Skin of body (tissue), 2 donors: ENCODE results near the gene CMTM7. TPM values are rescaled to one million over a fixed set of nuclear protein-coding genes. Genes with fewer than 3 reads are reported as not detected.
"Not testable (repeated sequence)": the region's sequence is repeated elsewhere in the genome, so short reads cannot be mapped to it uniquely, and the experiment has no call there.

Source experiments
- DNase-seq: peaks from one replicate; lab custom pipeline; 2025; lab: John Stamatoyannopoulos, UW
- total RNA-seq: library from RNA; depleted of rRNA; stranded (reverse); fragments of >200 nt; gene quantifications from one replicate; pipeline ENCODE4 v1.2.3, GENCODE V29; 2014

Gene CMTM7
- total RNA-seq, 1 donor from 2014 or later, result 11.0 TPM

DNA sequence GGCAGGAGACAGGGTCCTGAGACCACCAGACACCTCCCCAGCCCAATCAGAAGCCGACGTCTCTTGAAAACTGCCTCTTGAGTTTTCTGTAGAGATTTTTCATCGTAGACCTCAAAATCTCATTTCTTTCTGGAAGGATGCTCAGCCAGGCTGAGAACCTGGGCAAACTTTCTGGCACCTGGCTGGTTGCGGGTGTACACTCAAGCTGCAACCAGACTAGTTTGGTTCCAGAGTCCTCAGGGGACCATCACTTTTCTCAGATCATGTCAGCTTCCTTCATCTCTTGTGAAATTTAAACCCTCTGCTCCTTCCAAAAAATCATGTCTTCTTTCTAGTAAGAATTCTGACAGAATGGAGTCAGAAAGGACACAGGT is 45.1 kb downstream of the CMTM7 start:
- no peak for DNase-seq

DNA sequence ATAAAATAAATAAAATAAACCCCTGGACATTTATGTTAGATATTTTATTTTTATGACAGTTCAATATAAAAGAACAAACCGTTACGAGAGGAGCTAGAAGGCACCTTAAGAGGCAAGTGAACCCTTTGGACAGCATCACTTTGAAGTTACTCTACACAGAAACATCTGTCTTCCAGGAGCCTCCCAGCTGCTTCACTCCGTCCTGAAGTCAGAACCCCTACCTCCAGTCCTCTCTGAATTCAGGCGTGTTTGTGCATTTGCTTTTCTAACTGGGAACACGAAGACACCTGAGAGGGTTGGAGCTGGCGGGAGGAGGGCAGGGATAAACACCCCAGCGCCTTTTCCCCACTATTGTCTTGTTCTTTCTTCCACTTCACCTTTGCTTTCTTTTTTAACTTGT is 46.2 kb downstream of the CMTM7 start:
- DNase-seq, result no peak

DNA sequence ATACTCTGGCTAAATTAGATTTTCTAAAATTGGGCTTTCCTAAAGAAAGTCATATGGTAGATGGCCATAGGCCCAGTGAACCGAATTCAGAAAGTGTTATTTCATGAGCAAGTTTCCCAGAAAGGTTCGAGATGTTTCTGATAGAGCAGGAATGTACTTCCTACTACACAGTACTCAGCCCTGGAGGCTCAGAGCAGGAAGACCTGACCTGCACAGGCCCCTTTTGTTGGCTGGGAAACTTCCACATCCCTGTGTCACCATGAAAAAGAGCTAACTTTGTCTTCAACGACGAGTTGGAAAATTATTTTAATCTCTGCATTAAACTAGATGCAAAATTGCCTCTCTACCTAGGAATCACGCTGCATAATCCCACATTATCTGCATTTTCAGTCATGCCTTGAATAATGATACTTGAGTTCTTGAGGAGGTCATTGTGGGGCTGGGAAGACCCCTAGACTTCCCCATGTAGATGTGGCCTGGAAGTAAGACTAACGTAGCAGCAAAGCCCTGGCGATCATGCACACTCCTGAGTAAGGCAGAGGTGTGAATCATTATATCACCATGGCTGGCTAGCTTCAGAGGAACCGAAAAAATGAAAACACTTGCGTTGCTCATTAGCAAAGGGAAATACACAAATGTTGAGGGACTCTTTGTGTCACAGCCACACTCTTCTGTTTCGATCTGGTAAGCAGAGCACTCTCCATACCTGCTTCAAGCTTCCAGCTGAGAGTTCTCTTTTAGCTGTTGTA is 47.1 kb downstream of the CMTM7 start:
- no peak for DNase-seq

DNA sequence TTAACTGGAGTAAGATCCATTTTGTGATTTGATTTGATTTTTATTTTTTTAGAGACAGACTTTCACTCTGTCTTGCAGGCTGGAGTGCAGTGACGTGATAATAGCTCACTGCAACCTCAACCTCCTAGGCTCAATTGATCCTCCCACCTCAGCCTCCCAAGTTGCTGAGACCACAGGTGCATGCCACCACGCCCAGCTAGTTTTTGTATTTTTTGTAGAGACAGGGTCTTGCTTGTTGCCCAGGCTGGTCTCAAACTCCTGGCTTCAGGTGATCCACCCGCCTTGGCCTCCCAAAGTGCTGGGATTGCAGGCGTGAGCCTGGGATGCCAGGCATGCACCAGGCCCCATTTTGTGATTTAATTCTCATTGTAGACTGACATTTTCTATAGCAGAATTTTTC is 47.8 kb downstream of the CMTM7 start:
- not testable (repeated sequence) for DNase-seq

DNA sequence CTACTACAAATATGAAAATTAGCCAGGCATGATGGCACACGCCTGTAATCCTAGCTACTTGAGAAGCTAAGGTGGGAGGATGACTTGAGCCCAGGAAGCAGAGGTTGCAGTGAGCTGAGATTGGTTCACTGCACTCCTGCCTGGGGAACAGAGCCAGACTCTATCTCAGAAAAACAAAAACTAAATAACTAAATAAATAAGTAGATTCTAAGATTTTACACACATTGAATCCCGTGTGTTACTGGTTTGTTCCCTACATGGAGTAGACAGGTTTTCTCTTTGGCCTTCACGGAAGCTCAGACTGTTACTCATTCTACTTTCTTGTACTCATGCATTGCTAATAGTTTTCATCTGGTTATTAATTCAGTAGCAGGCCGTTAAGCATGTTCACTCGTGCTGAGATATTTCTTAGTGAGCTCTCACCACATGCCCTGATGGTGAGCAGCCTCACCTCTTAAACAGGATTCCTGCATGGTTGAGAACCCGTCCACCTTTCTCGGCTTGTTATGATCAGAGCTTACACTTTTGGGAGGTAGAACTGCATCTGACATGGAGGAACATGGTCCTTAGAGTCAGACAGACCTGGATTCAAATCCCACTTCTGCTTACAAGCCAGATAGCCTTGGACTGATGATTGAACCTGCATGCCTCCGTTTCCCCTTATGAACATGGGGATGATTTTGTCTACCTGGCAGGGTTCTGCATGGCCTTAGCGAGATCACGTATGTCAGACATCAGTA is 49.1 kb downstream of the CMTM7 start:
- no peak for DNase-seq

DNA sequence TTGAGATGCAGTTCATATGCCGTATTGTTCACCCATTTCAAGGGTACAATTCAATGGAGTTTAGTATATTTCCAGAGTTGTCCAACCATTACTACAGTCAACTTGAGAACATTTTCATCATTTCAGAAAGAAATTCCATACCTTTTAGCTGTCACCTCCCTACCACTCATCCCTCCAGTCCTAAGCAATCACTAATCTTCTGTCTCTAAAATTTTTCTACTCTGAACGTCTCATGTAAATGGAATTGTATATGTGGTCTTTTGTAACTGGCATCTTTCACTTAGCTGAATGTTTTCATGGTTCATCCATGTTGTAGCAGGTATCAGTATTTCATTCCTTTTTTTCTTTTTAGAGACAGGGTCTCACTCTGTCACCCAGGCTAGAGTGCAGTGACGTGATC is 51.1 kb downstream of the CMTM7 start:
- no peak for DNase-seq

DNA sequence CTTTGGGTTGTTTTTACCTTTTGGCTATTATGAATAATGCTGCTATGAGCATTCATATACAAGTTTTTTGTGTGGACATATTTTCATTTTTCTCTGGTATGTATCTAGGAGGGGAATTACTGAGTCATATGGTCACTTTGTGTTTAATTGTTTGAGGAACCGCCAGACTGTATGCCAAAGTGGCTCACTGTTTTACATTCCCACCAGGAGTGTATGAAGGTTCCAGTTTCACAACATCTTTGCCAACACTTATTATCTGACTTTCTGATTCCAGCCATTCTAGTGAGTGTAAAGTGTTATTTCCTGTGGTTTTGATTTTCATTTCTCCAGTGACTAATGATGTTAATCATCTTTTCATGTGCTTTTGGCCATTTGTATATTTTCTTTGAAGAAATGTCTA is 51.8 kb downstream of the CMTM7 start:
- no peak for DNase-seq

DNA sequence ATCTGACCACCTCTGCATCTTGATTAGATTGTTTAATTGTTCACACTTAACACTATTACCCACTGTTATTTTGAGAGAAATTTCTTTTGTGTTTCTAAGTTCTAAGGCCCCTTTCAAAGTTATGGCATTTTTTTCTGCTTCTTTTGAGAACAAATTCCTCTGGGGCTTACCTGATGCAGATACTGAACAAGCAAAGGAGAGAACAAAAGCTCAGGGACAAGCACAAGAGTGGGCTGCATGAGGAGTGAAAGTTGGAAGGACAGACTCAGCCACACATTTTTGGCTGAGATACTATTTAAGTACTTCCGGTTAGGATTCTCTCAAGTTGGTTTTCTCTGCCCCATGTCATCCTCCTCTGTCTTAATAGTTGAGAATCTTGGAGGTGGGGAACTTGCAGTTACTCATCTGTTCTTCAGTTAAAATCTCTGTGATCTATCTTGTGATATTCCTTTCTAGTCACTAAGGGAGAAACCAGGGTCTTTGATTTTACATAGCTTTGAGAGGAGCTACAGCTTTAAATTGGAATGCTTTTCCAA is 56.3 kb downstream of the CMTM7 start:
- DNase-seq, result no peak

DNA sequence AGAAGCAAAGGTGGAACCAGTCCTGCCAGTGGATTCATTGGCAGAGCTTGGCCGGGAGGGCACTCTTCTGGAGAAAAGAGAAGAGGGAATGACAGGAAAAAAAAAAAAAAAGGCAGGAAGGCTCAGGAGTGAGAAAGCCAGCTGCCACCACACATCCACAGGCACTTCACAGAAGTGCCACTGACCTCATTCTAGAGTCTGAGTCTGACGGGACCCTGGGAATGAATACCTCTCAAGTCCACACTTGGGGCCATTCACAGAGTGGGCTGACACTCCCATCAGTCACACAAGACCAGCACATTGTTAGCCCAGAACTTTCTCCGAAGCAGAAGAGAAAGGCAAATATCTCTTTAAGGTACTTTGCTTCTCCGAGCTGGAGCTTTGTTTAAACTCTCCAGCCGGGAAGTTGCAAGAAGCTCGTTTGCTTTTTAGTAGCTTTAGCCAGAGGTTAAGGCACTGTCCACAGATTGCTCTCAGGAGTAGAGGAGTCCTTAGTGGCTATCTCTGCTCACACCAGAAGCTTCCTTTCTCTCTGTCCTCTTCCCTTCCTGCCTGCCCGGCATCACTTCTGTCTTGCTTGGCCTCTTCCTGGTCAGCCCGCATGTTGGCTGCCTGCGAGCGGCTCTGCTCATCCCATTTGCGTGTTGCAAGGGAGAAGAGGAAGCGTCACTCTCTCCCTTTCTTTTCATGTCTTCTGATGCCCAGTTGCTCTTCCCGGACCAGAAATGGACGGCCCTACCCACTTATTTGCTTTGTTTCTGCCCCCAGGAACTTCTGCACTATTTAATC is 57.2 kb downstream of the CMTM7 start:
- DNase-seq, result no peak

DNA sequence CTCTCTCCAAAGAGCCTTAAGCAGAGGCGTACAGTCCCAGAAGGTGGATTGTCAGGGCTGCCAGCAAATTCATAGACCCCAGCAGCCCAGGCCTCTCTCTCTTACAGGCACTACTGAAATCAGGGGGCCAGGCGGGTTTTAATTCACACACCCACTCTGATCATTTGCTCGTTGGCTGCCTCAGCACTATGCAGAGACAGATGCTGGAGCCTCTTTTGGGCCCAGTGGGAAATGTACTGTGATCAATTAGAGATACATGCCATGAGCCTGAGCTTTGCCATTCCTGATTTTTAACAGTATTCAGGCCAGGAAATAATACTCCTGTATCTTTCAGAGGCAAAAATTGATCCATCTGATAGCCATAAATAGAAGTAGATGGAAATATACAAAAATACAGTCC is 58.0 kb downstream of the CMTM7 start:
- peak; percentile 42 for DNase-seq

DNA sequence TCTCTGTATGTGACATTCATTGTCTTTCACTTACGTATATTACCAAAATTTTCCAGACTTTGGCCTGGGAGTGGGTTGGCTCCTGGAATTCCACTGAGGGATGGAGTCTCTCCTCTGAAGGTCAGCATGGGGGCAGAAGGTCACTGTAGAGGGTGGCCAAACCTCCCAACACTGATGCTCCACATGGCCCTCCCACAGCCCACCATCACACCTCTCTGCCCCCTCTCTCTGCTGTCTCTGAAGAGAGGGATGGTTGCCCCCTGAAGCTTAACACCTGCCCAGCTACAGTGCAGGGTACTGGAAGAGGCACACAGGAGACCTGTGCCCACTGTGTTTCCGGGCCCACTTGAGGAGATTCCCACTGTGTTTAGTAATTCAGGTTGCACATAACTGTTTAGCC is 58.8 kb downstream of the CMTM7 start:
- no peak for DNase-seq

DNA sequence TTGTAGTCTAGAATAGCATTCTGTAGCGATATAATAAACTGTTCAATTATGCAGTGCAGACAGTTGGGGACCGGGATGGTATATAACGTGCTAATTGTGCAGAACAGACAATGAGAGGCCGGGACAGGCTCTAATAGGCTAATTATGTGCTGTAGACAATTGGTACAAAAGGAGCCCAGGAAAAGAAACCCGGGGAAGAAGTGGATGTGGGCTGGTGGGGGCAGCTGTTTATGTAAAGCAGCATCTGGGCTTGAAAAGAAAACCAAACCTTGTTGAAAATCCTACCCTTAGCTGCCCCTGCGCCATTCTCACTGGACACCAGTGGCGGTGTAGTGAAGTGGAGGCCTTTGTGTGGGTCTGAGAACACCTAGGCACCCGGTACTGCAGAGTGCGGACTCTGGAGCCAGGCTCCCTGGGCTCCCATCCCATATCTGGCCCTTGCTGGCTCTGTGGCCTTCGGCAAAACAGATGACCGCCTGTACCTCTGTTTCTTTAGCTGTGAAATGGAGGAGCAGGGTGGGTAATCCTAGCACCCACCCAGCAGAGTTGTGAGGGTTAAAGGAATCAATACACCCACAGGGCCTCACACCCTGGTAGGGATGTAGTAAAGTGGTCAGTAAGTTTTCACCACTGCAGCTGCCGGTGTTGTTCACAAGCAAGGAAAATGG is 59.5 kb downstream of the CMTM7 start:
- DNase-seq, result no peak

DNA sequence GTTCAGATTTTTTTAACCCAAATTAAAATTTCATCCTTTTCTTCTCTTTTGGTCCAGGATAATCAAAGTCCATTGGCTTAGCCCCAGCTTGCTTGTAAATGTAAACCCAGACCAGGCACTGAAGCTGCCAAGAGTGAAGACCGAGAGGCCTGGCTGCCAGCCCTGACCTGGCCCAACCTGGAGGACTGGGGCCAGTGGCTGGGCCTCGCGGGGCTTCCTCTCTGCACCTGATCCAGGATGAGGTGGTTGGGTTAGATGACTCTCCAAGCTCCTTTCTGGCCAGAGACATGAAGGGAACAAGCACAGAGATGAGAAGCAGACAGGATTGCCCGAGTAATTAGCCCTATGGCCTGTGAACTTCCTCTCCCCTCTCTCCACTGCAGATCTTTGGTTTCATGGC is 60.4 kb downstream of the CMTM7 start:
- DNase-seq, result no peak

DNA sequence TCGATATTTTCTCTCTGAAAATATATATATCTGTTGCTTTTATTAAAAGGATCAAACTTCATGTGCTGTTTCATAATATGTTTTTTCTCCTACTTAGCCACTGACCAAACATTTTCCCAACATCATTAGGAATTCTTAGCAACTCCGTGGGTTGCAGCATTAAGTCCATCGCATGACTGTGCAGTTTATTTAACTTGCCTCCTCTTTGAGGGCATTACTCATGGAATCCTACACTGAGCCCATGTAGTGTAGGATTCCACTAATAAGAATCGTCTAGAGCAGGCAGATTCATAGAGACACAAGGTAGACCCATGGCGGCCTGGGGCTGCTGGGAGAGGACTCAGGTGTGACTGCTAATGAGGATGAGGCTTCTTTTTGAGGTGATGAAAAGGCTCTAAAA is 61.7 kb downstream of the CMTM7 start:
- no peak for DNase-seq

DNA sequence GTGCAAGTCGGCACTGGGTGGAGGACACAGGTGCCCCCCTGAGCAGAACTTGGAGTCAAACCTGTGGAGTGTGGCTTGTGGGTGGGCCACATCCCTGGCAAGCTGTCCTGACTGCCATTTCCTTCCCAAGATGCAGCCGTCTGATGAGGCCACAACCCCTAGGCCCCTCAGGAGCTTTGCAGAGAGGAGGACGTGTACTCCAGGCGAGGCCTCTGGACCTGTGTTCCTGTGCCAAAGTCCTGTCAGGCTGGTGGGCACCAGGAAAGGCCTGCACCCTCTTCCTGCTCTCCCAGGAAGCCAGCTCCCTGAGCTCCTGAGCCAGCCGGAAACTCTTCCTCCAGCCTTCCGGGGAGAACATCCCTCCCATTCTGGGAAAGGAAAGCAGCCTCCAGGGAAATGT is 62.5 kb downstream of the CMTM7 start:
- DNase-seq, result no peak

DNA sequence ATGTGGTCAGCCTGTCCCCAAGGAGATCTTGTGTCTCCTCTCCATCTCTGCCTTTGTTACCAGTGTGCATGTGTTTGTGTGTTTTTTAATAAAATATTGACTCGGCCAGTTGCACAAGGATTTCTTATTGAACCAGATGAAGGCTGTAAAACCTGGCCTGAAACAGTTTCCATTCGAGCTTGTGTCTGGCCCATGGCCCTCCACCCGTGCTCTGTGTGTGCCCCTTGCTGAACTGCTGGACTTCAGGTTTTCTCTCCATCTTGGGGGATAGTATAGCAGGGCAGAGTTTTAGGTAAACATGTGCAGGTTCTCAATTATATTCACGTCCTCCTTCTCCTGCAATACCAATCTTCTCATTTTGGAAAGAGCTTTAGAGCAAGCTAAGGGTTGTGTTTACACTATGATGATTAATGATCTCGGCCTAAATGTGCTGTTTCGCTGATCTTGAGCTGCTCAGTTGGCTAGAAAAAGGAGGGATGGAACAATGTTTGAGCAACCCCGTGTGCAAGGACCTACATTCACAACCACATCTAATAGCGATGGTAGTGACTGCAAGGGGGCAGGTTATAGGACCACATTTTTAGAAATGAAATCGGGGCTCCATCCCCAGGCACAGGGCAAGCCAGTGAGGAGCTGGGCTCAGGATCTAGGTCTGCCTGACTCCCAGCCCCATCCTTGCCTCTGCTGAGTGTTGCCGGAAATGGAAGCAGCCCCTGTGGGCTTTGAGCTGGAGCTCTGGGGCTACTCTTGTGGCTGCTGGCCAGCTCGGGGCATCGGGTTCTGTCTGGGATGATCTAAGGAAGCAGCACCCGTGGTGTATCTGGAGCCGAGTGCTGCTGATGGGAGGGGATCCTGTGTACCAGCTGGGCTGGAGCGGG is 63.3 kb downstream of the CMTM7 start:
- no peak for DNase-seq

DNA sequence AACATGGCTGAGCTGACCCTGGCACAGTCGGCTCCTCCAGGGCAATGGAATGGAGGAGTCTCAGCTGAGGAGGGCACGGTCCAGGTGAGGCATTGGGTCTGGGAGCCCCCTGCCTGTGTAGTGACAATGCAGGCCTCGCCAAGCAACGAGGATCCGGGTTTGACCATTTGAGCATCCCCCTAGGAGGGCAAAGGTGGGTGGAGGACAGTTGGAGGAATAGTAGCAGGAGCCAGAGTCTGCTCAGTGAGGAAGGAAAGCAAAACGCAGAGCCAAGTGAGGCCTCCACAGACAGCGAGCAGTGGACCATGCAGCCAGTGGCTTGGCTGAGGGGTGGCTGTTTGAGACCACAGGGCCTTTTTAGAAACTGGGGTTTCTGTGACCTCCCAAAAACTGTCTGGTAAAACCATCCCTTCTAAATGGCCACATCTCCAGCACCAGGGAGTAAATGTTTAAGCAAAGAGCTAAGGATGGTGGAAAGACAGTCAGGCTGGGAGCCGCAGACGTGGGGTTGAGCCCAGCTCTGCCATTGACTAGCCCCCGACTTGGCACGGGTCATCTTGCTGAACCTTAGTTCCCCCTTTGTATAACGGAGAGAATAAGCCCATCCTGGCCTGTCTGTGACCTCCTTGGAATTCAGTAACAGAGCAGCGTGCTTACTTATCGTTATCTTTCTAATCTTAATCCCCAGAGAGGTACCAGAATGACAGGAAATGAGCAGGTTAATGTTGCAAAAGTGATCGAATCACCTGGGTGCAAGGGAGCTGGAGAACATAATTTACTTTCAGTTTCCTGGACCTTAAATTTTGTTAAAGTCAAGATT is 64.2 kb downstream of the CMTM7 start:
- no peak for DNase-seq

DNA sequence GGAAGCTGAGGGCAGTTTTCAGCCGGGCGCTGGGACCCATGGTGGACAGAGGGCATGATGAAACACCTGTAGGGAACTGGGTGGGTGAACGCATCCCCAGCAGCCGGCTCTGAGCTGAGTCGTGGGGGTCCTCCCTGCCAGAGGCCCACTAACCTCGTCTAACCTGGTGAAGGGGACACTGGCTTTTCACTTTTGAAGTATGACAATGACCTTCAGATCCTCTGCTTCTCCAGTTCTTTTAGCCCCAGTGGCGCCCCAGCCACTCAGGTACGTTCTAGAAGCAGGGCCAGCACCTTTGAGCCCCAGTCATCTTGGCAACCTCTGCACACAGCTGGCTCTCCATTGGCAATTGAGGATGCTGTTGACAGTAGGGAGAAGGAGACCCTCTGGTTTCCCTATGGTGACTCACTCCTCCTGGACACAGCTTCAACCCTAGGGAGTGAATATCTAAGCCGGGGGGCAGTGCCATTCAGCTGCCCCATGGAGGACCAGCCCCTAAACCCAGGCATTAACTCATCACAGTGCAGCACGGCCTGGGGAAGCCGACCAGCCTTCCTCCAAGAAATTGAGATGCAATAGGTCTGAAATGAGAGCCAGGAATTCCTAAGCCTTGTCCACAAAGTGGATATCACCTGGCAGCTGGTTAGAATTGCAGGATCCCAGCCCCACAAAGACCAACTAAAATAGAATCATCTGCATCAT is 64.9 kb downstream of the CMTM7 start:
- DNase-seq, result no peak

DNA sequence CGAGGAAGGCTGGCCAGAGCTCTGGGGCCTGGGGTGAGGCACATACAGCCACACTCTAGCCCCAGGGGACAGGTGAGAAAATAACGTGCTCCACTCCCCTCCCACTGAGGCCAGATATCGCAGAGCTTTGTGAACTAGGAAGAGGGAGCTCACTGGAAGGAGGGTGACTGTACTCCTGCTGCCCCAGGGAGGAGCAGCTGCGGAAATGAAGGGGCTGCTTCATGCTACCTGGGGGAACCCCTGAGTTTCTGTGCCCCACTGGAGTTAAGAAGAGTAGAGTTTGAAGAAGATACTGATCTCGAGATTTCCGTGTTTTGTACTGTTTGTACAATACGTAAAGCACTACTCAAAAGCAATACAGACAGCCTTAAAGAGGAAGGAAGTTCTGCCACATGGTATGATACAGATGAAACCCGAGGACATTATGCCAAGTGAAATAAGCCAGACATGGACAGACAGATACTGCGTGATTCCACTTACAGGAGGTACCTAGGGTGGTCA is 66.4 kb downstream of the CMTM7 start:
- no peak for DNase-seq
